ENCODE measurements around the gene ITGAL.
"Not testable (repeated sequence)": the region's sequence is repeated elsewhere in the genome, so short reads cannot be mapped to it uniquely, and the experiment has no call there.

Gene ITGAL

DNA sequence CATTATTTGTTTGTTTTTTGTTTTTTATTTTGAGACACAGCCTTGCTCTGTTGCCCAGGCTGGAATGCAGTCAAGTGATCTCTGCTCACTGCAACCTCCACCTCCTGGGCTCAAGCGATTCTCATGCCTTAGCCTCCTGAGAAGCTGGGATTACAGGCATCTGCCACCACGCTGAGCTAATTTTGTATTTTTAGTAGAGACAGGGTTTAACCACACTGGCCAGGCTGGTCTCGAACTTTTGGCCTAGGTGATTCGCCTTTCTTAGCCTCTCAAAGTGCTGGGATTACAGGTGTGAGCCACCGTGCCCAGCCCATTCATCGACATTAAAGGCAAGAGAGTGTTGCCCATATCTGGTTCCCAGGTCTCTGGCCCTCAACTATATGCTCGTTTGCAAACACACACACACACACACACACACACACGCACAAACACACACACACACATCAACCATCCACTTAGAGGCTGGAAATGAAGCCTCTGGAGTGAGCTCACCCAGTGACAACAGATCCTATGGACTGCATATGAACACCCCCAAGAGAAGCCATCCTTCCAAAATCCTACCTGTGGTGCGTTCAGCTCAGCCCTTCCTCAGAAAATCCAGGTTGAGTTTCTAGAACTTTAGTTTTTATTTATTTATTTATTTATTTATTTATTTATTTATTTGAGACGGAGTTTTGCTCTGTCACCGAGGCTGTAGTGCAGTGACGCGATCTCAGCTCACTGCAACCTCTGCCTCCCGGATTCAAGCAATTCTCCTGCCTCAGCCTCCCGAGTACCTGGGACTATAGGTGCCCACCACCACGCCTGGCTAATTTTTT, 14.6 kb upstream of the ITGAL start:
- no peak for DNase-seq

DNA sequence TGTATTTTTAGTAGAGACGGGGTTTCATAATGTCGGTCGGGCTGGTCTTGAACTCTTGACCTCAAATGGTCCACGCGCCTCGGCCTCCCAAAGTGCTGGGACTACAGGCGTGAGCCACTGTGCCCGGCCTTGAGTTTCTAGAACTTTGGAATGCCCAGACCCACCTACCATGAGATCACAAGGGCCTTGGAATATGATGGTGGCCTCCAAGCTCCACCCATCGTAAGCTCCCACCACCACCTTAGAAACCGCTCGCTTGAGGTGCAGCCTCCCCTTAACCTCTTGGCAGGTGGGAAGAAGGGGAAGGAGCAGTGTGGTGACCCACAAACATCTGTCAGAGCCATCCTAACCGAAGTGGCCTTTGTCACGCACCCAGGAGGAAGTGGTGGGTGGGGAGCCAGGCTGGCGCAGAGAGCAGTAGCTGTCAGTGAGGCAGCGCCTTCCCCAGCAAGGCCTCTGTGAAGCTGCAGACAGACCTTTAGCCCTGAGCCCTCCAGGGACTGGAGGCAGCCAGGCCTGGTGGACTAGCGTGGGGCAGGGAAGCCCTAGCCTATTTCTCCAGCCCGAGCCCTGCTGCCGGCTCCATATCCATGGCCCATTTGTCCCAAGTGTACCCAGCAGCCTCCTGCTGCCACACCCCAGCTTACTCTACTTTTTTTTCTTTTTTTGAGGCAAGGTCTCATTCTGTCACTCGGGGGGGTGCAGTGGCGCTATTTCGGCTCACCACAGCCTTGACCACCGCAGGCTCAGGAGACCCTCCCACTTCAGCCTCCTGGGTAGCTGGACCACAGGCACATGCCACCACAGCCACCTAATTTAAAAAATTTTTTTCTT, 13.8 kb upstream of the ITGAL start:
- DNase-seq: peak; percentile 66

- no peak for DNase-seq
Measured at GRCh38 chr16:30459456-30459855, 13.1 kb upstream of the ITGAL start.

DNA sequence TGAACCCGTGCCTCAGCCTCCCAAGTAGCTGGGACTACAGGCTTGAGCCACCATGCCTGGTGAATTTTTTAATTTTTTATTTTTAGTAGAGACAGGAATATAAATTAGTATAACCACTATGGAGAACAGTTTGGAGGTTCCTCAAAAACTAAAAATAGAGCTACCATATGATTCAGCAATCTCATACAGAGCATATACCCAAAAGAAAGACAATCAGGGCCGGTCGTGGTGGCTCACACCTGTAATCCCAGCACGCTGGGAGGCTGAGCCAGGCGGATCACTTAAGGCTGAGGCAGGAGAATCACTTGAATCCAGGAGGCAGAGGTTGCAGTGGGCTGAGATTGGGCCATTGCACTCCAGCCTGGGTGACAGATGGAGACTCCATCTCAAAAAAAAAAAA, 11.1 kb upstream of the ITGAL start:
- DNase-seq: not testable (repeated sequence)

DNA sequence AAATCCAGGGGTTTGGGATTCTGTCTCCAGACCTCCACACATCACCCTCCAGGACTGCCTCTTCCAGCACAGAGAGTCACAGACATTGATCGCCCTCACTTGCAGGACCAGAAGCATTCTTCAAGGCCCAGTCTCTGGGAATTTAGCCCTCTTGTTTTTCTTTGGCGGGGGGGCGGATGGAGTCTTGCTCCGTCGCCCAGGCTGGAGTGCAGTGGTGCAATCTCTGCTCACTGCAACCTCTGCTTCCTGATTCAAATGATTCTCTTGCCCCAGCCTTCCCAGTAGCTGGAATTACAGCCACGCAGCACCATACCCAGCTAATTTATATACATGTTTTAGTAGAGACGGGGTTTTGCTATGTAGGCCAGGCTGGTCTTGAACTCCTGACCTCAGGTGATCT, 8.5 kb upstream of the ITGAL start:
- no peak for DNase-seq

DNA sequence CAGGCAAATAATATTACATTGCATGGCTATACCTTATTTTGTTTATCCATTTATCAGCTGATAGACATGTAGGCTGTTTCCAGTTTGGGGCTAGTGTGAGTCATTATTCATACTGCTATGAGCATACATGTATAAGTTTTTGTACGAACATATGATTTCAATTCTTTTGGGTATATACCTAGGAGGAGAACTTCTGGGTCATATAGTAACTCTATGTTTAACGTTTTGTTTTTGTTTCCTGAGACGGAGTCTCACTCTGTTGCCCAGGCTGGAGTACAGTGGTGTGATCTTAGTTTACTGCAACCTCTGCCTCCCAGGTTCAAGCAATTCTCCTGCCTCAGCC, 2.4 kb upstream of the ITGAL start:
- DNase-seq: no peak

- no peak for DNase-seq
Measured at GRCh38 chr16:30470632-30470995, 1.9 kb upstream of the ITGAL start.

- DNase-seq: peak; percentile 38
Measured at GRCh38 chr16:30473231-30474073, 910 bp downstream of the ITGAL start.

DNA sequence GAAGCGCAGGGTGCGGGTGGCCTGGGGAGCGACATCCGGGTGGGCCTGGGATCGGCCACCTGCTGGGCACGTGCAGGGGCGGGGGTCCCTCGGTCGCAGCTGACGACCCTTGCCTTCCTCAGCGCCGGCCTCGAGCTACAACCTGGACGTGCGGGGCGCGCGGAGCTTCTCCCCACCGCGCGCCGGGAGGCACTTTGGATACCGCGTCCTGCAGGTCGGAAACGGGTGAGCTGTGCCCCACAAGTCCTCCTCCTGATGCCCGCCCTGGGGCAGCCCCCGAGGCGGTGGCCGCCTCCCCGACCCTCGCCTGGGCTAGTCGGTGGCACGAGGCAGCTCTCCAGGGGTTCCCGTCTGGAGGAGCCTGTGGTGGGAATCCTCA, 1.5 kb downstream of the ITGAL start:
- no peak for DNase-seq

DNA sequence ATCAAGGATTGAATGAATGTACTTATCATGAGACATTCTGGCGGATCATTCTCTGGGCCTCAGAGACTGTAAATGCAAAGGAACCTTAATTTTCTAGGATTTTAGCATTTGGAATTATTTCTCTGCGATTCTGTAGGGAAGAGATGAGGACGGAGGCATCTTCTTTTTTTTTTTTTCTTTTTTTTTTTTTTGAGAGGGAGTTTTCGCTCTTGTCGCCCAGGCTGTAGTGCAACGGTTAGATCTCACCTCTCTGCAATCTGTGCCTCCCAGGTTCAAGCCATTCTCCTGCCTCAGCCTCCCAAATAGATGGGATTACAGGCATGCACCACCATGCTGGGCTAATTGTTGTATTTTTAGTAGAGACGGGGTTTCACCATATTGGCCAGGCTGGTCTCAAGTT, 2.1 kb downstream of the ITGAL start:
- DNase-seq: no peak

- DNase-seq: no peak
Measured at GRCh38 chr16:30476991-30477390, 4.4 kb downstream of the ITGAL start.

DNA sequence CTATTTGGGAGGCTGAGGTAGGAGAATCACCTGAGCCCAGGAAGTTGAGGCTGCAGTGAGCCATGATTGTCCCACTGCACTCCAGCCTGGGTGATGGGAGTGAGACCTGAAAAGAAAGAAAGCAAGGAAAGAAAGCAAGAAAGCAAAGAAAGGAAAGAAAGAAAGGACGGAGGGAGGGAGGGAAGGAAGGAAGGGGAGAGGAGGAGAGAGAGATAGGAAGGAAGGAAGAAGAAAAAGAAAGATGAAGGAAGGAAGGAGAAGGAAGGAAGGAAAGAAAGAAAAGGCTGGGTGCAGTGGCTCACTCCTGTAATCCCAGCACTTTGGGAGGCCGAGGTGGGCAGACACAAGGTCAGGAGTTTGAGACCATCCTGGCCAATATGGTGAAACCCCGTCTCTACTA, 5.2 kb downstream of the ITGAL start:
- DNase-seq: not testable (repeated sequence)

DNA sequence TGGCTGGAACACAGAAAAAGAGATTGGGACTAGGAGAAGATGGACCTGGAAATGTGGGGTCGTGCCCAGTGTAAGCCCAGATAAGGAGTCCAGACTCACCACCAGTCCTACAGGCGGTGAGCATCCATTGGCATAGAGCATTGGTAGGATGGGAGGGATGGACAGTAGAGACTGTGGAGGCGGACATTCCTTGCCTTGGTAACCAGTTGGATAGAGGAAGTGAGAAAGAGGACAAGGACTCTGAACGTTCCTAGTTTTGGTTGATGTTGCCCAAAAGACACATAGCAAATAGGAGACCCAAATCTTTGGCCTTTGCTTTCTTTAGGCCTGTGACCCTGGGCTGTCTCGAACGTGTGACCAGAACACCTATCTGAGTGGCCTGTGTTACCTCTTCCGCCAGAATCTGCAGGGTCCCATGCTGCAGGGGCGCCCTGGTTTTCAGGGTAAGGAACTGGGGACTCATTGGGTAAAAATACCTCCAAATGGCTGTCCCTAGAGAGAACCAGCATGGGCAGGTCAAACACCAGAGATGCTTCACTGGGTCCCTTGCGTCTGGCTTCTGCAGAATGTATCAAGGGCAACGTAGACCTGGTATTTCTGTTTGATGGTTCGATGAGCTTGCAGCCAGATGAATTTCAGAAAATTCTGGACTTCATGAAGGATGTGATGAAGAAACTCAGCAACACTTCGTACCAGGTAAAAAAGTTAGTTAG, 6.4 kb downstream of the ITGAL start:
- DNase-seq: no peak

- no peak for DNase-seq
Measured at GRCh38 chr16:30481381-30481780, 8.8 kb downstream of the ITGAL start.

DNA sequence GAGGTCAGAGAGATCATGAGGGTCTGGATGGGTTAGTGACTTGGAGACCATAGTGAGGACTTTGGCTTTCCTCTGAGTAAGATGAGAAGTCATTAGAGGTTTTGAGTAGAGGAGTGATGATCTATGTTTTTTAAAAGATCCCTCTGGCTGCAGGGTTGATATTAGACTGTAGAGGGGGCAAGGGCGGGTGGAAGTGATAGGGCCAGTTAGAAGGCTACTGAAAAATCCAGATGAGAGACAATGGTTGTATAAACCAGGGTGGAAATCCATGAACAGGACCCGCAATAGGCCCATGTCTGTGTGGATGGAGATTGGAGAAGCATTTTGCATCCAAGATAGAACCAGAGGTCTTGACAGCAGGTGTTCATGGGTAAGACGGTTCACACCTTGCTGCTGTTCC, 9.8 kb downstream of the ITGAL start:
- no peak for DNase-seq

GRCh38 chr16:30484887-30485286, 12.3 kb downstream of the ITGAL start:
- DNase-seq: no peak

- DNase-seq: no peak
Measured at GRCh38 chr16:30485818-30486436, 13.4 kb downstream of the ITGAL start.

DNA sequence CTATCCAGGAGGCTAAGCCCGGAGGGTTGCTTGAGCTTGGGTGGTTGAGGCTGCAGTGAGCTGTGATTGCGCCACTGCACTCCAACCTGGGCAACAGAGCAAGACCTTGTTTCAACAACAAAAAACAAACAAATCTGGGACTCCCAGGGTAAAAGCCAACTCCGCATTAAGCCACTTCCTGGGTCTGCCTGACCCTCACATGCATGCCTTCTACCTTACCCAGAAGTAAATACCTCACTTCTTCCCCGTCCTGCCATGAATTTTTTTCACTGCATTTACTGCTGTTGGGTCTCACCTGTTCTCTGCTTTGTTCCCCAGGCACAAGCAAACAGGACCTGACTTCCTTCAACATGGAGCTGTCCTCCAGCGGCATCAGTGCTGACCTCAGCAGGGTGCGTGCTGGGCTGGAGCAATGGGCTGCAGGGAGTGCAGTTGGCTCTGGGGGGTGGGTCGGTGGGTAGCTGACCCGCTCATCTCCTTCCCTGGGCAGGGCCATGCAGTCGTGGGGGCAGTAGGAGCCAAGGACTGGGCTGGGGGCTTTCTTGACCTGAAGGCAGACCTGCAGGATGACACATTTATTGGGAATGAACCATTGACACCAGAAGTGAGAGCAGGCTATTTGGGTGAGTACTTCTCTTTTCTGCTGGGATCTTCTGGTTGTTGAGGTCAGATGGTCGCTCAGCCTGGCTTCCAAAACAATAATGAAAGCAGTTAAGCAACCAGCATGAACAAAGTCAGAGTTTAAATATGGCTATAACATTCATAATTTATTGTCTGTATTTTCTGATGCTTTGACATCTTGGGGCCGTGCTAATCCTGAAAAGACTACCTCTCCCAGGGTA, 16.4 kb downstream of the ITGAL start:
- no peak for DNase-seq

- no peak for DNase-seq
Measured at GRCh38 chr16:30490210-30490609, 17.7 kb downstream of the ITGAL start.

- DNase-seq: no peak
Measured at GRCh38 chr16:30491229-30491628, 18.7 kb downstream of the ITGAL start.

- DNase-seq: peak; percentile 20
Measured at GRCh38 chr16:30491744-30492308, 19.3 kb downstream of the ITGAL start.

Measured in activated T-cell treated with anti-CD3 and anti-CD28 coated beads for 4 hours (primary cell).